ENCODE data around the gene CTCFL. TPM values are rescaled to one million over a fixed set of nuclear protein-coding genes. Genes with fewer than 3 reads are reported as not detected.

Gene CTCFL
- total and polyA plus RNA-seq, 2 of the 8 experiments (the other 6 are each of a cell fraction or from before 2014, with no cell fraction given) = 0.30 to 0.80 TPM

DNA sequence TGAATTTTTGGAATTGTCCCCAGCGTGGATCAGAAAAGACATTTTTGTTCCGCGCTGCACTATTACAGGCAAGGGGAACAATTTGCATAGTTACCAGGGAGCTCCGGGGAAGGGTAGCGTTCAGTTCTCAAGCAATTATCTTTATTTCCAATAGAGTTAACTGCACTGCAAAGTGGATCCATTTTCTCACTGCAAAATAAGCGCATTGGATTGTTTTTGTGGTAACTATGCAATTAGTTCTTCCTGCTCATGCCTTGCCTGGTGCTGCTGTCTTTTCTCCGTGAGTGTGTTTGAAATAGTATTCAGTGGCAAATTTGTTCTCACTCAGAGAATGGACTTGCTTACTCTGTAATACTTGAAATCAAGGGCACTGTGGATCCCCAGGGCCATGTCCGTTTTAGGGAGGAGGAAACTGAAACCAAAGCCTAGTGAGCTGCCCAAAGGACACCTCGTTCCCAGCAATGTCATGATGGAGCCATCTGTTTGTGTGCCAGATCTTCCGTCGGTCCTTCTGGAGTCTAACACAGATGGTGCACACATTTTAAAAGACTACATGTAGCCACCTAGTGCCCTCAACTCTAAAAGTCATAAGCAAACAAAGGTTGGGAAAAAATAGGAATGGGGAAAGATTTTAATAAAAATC lies 28.6 kb upstream of the CTCFL start (continued):
- TF ChIP-seq RFX5 (IDR thresholded peaks at IDR 0.05; ENCODE audit: borderline replicate concordance, low read depth, low read length) (no peak), JUN (IDR thresholded peaks at IDR 0.05; ENCODE audit: low read depth, low read length) (no peak), HDAC2 (IDR thresholded peaks at IDR 0.05; ENCODE audit: borderline replicate concordance in 1 of 2, low read depth in 2 of 2, low read length in 2 of 2) (no peak), CHD1 (IDR thresholded peaks at IDR 0.05; ENCODE audit: low read depth, low read length) (no peak), TAF1 (IDR thresholded peaks at IDR 0.05; ENCODE audit: low read depth, low read length) (no peak), CBX5 (IDR thresholded peaks at IDR 0.05; ENCODE audit: low read depth, low read length) (no peak)
- TF ChIP-seq, protein P1, sequence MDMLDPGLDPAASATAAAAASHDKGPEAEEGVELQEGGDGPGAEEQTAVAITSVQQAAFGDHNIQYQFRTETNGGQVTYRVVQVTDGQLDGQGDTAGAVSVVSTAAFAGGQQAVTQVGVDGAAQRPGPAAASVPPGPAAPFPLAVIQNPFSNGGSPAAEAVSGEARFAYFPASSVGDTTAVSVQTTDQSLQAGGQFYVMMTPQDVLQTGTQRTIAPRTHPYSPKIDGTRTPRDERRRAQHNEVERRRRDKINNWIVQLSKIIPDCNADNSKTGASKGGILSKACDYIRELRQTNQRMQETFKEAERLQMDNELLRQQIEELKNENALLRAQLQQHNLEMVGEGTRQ (IDR thresholded peaks at IDR 0.05; ENCODE audit: low read length) = no peak

Data from H1 (cell line).